ENCODE data around the gene KAT2B. TPM values are rescaled to one million over a fixed set of nuclear protein-coding genes. Genes with fewer than 3 reads are reported as not detected.

The KAT2B gene
- total and polyA plus RNA-seq, 2 of the 13 experiments (the other 11 are each of a cell fraction or from before 2014, with no cell fraction given) = 0.97 to 1.7 TPM

GRCh38 chr3:20123131-20123652 lies 82.9 kb downstream of the KAT2B start:
- Histone ChIP-seq H3K4me3 (replicated peaks in 1 of 3; ENCODE audit: insufficient read depth in 1 of 3, low read depth in 2 of 3, low read length in 3 of 3) (no peak overlapping the region), H3K4me2 (ENCODE audit: low read depth, low read length) (no peak overlapping the region), H4K20me1 (ENCODE audit: insufficient read depth, low read length) (no peaks in the 10 kb centered on the region), H2AFZ (ENCODE audit: low read length) (no peak overlapping the region), H3K36me3 (replicated peaks in 1 of 2; ENCODE audit: control insufficient read depth in 1 of 2, insufficient read depth in 2 of 2, low read length in 2 of 2) (no peaks in the 10 kb centered on the region), H3K9ac (ENCODE audit: insufficient read depth, low read depth, low read length) (no peak overlapping the region), H3K79me2 (ENCODE audit: insufficient read depth, low read length) (no peaks in the 10 kb centered on the region), H3K27ac (ENCODE audit: extremely low read length, insufficient read depth, low read length) (no peak overlapping the region), H3K4me1 (ENCODE audit: insufficient read depth, low read length) (no peaks in the 10 kb centered on the region), H3K9me3 (ENCODE audit: low read length) (no peaks in the 10 kb centered on the region), H3K27me3 (ENCODE audit: control insufficient read depth in 1 of 2, insufficient read depth in 2 of 2, low read length in 2 of 2) (no peaks in the 10 kb centered on the region; a peak in 1 of 5 replicates)
- no TSS peak for BruUV-seq (replicated peaks)
- TF ChIP-seq NFIB (CRISPR knock-in tag; IDR thresholded peaks at IDR 0.05; ENCODE audit: borderline replicate concordance) (no peak), ERF (CRISPR knock-in tag; IDR thresholded peaks at IDR 0.05) (no peak), MBD4 (IDR thresholded peaks at IDR 0.05; ENCODE audit: borderline replicate concordance, low read length) (no peak), ATF6 (CRISPR knock-in tag; conservative IDR thresholded peaks at IDR 0.05) (no peak), CENPBD1 (CRISPR knock-in tag; IDR thresholded peaks at IDR 0.05; ENCODE audit: borderline replicate concordance, low read depth) (no peak), NFYC (CRISPR knock-in tag; IDR thresholded peaks at IDR 0.05) (no peak), SETDB1 (CRISPR knock-in tag; IDR thresholded peaks at IDR 0.05; ENCODE audit: borderline replicate concordance) (no peak), AGO1 (IDR thresholded peaks at IDR 0.05; ENCODE audit: low read depth, low read length, poor library complexity, severe bottlenecking) (no peak), NFE2 (CRISPR knock-in tag; IDR thresholded peaks at IDR 0.05) (no peak)
- TF ChIP-seq, protein P1, sequence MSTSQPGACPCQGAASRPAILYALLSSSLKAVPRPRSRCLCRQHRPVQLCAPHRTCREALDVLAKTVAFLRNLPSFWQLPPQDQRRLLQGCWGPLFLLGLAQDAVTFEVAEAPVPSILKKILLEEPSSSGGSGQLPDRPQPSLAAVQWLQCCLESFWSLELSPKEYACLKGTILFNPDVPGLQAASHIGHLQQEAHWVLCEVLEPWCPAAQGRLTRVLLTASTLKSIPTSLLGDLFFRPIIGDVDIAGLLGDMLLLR (CRISPR knock-in tag; IDR thresholded peaks at IDR 0.05) = no peak
- in situ Hi-C loops (cut with HindIII; ENCODE audit: extremely low pct_ligation_motif_present, low pct_unique_long_range_greater_than_20kb) (no loop called here), intact Hi-C loops (cut with micrococcal nuclease; ENCODE audit: unreplicated experiment) (no loop called here)
- ChIA-PET CTCF (ENCODE audit: low intra/inter-chr PET ratio, low total read pairs) (no interaction called here), POLR2A (no interaction called here)
- no peak for ATAC-seq
- DNase-seq (ENCODE audit: low spot score) = no peak
- no peak for FAIRE-seq
- WGBS (ENCODE audit: low lambda C conversion rate) = 70% methylated on average over 2 of the region's 2 CpGs
